RWPE2 (cell line): ENCODE measurements around the gene ASB18.

Experiments used
- ATAC-seq: fragments of 200-7000 bp; cut with Tn5 transposase; 3 replicates; pipeline ENCODE4 v1.9.1; 2021; ENCODE audit warnings: low read depth
- DNase-seq: peaks from one replicate; pipeline ENCODE4 v3.0.0-alpha.2; 2020; ENCODE audit warnings: low spot score
- H3K27ac ChIP-seq: fragments of 450-650 bp; 2 replicates; pipeline ENCODE4 v1.5.1; 2017; ENCODE audit warnings: mild to moderate bottlenecking; ENCODE audit not compliant: poor library complexity, severe bottlenecking
- H3K27me3 ChIP-seq: fragments of 250-450 bp; sonication (Bioruptor Pico); 2 replicates; pipeline ENCODE4 v1.5.1; 2021; ENCODE audit warnings: mild to moderate bottlenecking, moderate library complexity; ENCODE audit not compliant: insufficient read depth, poor library complexity, severe bottlenecking
- H3K36me3 ChIP-seq: fragments of 250-450 bp; sonication (Bioruptor Pico); 2 replicates; pipeline ENCODE4 v1.5.1; 2020; ENCODE audit warnings: low read depth, mild to moderate bottlenecking, moderate library complexity
- H3K4me1 ChIP-seq: fragments of 250-450 bp; sonication (Bioruptor Pico); 2 replicates; pipeline ENCODE4 v1.5.1; 2021; ENCODE audit warnings: mild to moderate bottlenecking, moderate library complexity; ENCODE audit not compliant: insufficient read depth, poor library complexity, severe bottlenecking
- H3K4me3 ChIP-seq: fragments of 250-450 bp; sonication (Bioruptor Pico); 2 replicates; pipeline ENCODE4 v1.5.1; 2021; ENCODE audit warnings: mild to moderate bottlenecking, moderate library complexity; ENCODE audit not compliant: severe bottlenecking
- H3K9me3 ChIP-seq: fragments of 250-450 bp; sonication (Bioruptor Pico); 2 replicates; pipeline ENCODE4 v1.5.1; 2021; ENCODE audit warnings: mild to moderate bottlenecking, moderate library complexity; ENCODE audit not compliant: severe bottlenecking
- CTCF ChIP-seq: fragments of 450-650 bp; IDR thresholded peaks from one replicate; pipeline ENCODE4 v1.5.1; 2017; ENCODE audit warnings: mild to moderate bottlenecking, moderate library complexity; ENCODE audit not compliant: poor library complexity, severe bottlenecking

Gene ASB18

GRCh38 chr2:236146436-236146835, 117.8 kb downstream of the ASB18 start:
- Histone ChIP-seq H3K4me1 (no peaks in the 10 kb centered on the region), H3K4me3 (no peak overlapping the region), H3K9me3 (no peaks in the 10 kb centered on the region), H3K27ac (no peak overlapping the region), H3K27me3 (no peaks in the 10 kb centered on the region), H3K36me3 (no peaks in the 10 kb centered on the region)
- DNase-seq = no peak
- no peak for TF ChIP-seq CTCF
- no peak for ATAC-seq

- DNase-seq (no peak), ATAC-seq (no peak)
- Histone ChIP-seq H3K27me3 (no peaks in the 10 kb centered on the region), H3K4me3 (no peak overlapping the region), H3K36me3 (no peaks in the 10 kb centered on the region), H3K9me3 (no peaks in the 10 kb centered on the region), H3K4me1 (no peaks in the 10 kb centered on the region), H3K27ac (no peak overlapping the region)
- no peak for TF ChIP-seq CTCF
Measured at GRCh38 chr2:236143811-236144210, 120.4 kb downstream of the ASB18 start.
